D341Med (cell line): ENCODE results near the gene TANGO6.
"Not testable (repeated sequence)": the region's sequence is repeated elsewhere in the genome, so short reads cannot be mapped to it uniquely, and the experiment has no call there.

ENCODE experiments used
- DNase-seq: peaks from one replicate; pipeline ENCODE4 v3.0.0; 2012; ENCODE audit warnings: low spot score

TANGO6 gene

GRCh38 chr16:68972013-68972412 lies 128.7 kb downstream of the TANGO6 start:
- DNase-seq = no peak

- no peak for DNase-seq
Observed at GRCh38 chr16:68972720-68973119, 129.4 kb downstream of the TANGO6 start.

GRCh38 chr16:68973611-68974120 lies 130.3 kb downstream of the TANGO6 start:
- DNase-seq = no peak

GRCh38 chr16:68978303-68978954 lies 135.1 kb downstream of the TANGO6 start:
- no peak for DNase-seq

- no peak for DNase-seq
Observed at GRCh38 chr16:68980695-68981315, 137.5 kb downstream of the TANGO6 start.

- DNase-seq = no peak
Observed at GRCh38 chr16:68981971-68982370, 138.6 kb downstream of the TANGO6 start.

GRCh38 chr16:68984467-68984866 lies 141.1 kb downstream of the TANGO6 start:
- DNase-seq = no peak

- DNase-seq = no peak
Observed at GRCh38 chr16:68985268-68985667, 141.9 kb downstream of the TANGO6 start.

- no peak for DNase-seq
Observed at GRCh38 chr16:68985855-68986254, 142.5 kb downstream of the TANGO6 start.

- no peak for DNase-seq
Observed at GRCh38 chr16:68987734-68988457, 144.6 kb downstream of the TANGO6 start.

GRCh38 chr16:68990172-68990845 lies 147.0 kb downstream of the TANGO6 start:
- not testable (repeated sequence) for DNase-seq

- no peak for DNase-seq
Observed at GRCh38 chr16:68991075-68991474, 147.7 kb downstream of the TANGO6 start.

- no peak for DNase-seq
Observed at GRCh38 chr16:68992521-68992920, 149.2 kb downstream of the TANGO6 start.

GRCh38 chr16:68993456-68993855 lies 150.1 kb downstream of the TANGO6 start:
- no peak for DNase-seq

- no peak for DNase-seq
Observed at GRCh38 chr16:68993885-68994284, 150.6 kb downstream of the TANGO6 start.

GRCh38 chr16:68994324-68994723 lies 151.0 kb downstream of the TANGO6 start:
- DNase-seq = no peak

- DNase-seq = peak; percentile 37
Observed at GRCh38 chr16:68995011-68995504, 151.7 kb downstream of the TANGO6 start.

- no peak for DNase-seq
Observed at GRCh38 chr16:68997564-68997963, 154.2 kb downstream of the TANGO6 start.

GRCh38 chr16:68999114-68999513 lies 155.8 kb downstream of the TANGO6 start:
- DNase-seq = no peak

- DNase-seq = no peak
Observed at GRCh38 chr16:69003500-69003899, 160.2 kb downstream of the TANGO6 start.

GRCh38 chr16:69005641-69006355 lies 162.5 kb downstream of the TANGO6 start:
- DNase-seq = no peak

GRCh38 chr16:69012906-69013305 lies 169.6 kb downstream of the TANGO6 start:
- DNase-seq = no peak
